HepG2 (cell line): ENCODE data around the gene CIROP. TPM values are rescaled to one million over a fixed set of nuclear protein-coding genes. Genes with fewer than 3 reads are reported as not detected.
A peak's percentile ranks its signal among the peaks of the same experiment; 100 is the strongest.

ENCODE experiments used
- E2F1 ChIP-seq: sonication (generic); formaldehyde crosslinking; IDR thresholded peaks from 2 replicates; pipeline ENCODE4 v1.5.0; 2020; ENCODE audit warnings: missing genetic modification reagents
- FOSL2 ChIP-seq: sonication (generic); formaldehyde crosslinking; IDR thresholded peaks from 2 replicates; pipeline ENCODE4 v1.4.0; 2020; ENCODE audit warnings: missing genetic modification reagents
- GZF1 ChIP-seq: sonication (generic); formaldehyde crosslinking; IDR thresholded peaks from 2 replicates; pipeline ENCODE4 v1.5.1; 2020; ENCODE audit warnings: mild to moderate bottlenecking, missing genetic modification reagents
- HCFC1 ChIP-seq: fragments of 150-350 bp; IDR thresholded peaks from 2 replicates; pipeline ENCODE4 v1.6.1; 2014; ENCODE audit warnings: low read depth, low read length
- HOXA3 ChIP-seq: sonication (generic); formaldehyde crosslinking; IDR thresholded peaks from 2 replicates; pipeline ENCODE4 v1.5.0; 2020; ENCODE audit warnings: missing genetic modification reagents
- MBD4 ChIP-seq: IDR thresholded peaks from 2 replicates; pipeline ENCODE4 v1.6.1; 2012; ENCODE audit warnings: low read length, inconsistent platforms, borderline replicate concordance
- RNF2 ChIP-seq: fragments of 450-650 bp; conservative IDR thresholded peaks from 2 replicates; pipeline ENCODE4 v1.6.1; 2016; ENCODE audit warnings: low read depth
- ZNF142 ChIP-seq: sonication (generic); formaldehyde crosslinking; IDR thresholded peaks from 2 replicates; pipeline ENCODE4 v1.4.0; 2020; ENCODE audit warnings: missing genetic modification reagents
- ZNF33B ChIP-seq: sonication (generic); formaldehyde crosslinking; IDR thresholded peaks from 2 replicates; pipeline ENCODE4 v1.5.1; 2020; ENCODE audit warnings: mild to moderate bottlenecking, missing genetic modification reagents
- ZNF362 ChIP-seq: sonication (generic); formaldehyde crosslinking; IDR thresholded peaks from 2 replicates; pipeline ENCODE4 v1.4.0; 2020; ENCODE audit warnings: missing genetic modification reagents, mild to moderate bottlenecking, borderline replicate concordance
- ZNF446 ChIP-seq: sonication (generic); formaldehyde crosslinking; IDR thresholded peaks from 2 replicates; pipeline ENCODE4 v1.5.0; 2020; ENCODE audit warnings: mild to moderate bottlenecking, missing genetic modification reagents
- ZNF589 ChIP-seq: sonication (generic); formaldehyde crosslinking; conservative IDR thresholded peaks from 2 replicates; pipeline ENCODE4 v1.8.0; 2022; ENCODE audit warnings: mild to moderate bottlenecking, moderate library complexity, missing genetic modification reagents
- ZNF605 ChIP-seq: sonication (generic); formaldehyde crosslinking; IDR thresholded peaks from 2 replicates; pipeline ENCODE4 v1.8.0; 2022; ENCODE audit warnings: mild to moderate bottlenecking, missing genetic modification reagents
- ZNF646 ChIP-seq: sonication (generic); formaldehyde crosslinking; IDR thresholded peaks from 2 replicates; pipeline ENCODE4 v1.9.0; 2021; ENCODE audit warnings: mild to moderate bottlenecking, missing genetic modification reagents
- polyA plus RNA-seq, 8 experiments: library from polyadenylated mRNA; depleted of rRNA in 3 of 8; stranded (reverse) in 7 of 8; unstranded in 1 of 8; fragments of >200 nt; fragmentation: Illumina TruSeq in 4 of 8; extraction: Trizol in 4 of 8; gene quantifications; 2 replicates each; pipeline versions ENCODE4 v1.2.1 to v1.2.3, GENCODE V29; 2011 to 2016; ENCODE audit warnings: low read depth in 4 of 8, missing spikeins in 1 of 8, mixed read lengths in 1 of 8; ENCODE audit not compliant: insufficient read depth in 1 of 8
- total RNA-seq, 5 experiments: library from RNA; depleted of rRNA; stranded (reverse); fragments of >200 nt; fragmentation: Illumina TruSeq; extraction: Trizol; gene quantifications; 2 replicates each; pipeline ENCODE4 v1.2.3, GENCODE V29; 2016; ENCODE audit warnings: low read depth in 1 of 5

The CIROP gene
- total and polyA plus RNA-seq, 2 of the 13 experiments (the other 11 are each of a cell fraction or from before 2014, with no cell fraction given): 0.07 TPM; not detected in 1

- TF ChIP-seq MBD4 (no peak), ZNF33B (CRISPR knock-in tag) (peak; percentile 75), E2F1 (CRISPR knock-in tag) (no peak), HOXA3 (CRISPR knock-in tag) (peak; percentile 91), GZF1 (CRISPR knock-in tag) (0 out of 2 replicates have a peak, but pooled peaks have one; percentile 28), RNF2 (no peak), ZNF646 (no peak), ZNF446 (CRISPR knock-in tag) (peak; percentile 75; the same call in 1 of the 2 replicates), HCFC1 (0 out of 2 replicates have a peak, but pooled peaks have one; percentile 17), FOSL2 (CRISPR knock-in tag) (peak; percentile 62), ZNF142 (CRISPR knock-in tag) (peak; percentile 79; the same call in 1 of the 2 replicates), ZNF605 (CRISPR knock-in tag) (peak; percentile 97), ZNF362 (CRISPR knock-in tag) (0 out of 2 replicates have a peak, but pooled peaks have one; percentile 12), ZNF589 (CRISPR knock-in tag) (no peak)
Measured at GRCh38 chr14:23071244-23071920, 33.4 kb downstream of the CIROP start (continued).
